Smooth muscle cell (in vitro differentiated cells): ENCODE data around the gene CYP17A1. TPM values are rescaled to one million over a fixed set of nuclear protein-coding genes. Genes with fewer than 3 reads are reported as not detected.
"Not testable (repeated sequence)": the region's sequence is repeated elsewhere in the genome, so short reads cannot be mapped to it uniquely, and the experiment has no call there.

Source experiments
- DNase-seq: peaks from one replicate; lab custom pipeline; 2025; ENCODE audit not compliant: unreplicated experiment; lab: John Stamatoyannopoulos, UW
- H2AFZ ChIP-seq: fragments of 200-600 bp; sonication (generic); 2 replicates; pipeline ENCODE4 v1.6.0; 2016; ENCODE audit warnings: antibody characterized with exemption, low read depth, mild to moderate bottlenecking
- H3F3A ChIP-seq: fragments of 200-600 bp; sonication (generic); 2 replicates; pipeline ENCODE4 v1.6.0; 2017; ENCODE audit warnings: antibody characterized with exemption, low read depth
- H3K27ac ChIP-seq: fragments of 200-600 bp; sonication (generic); 2 replicates; pipeline ENCODE4 v1.5.1; 2016; ENCODE audit warnings: low read depth, mild to moderate bottlenecking
- H3K27me3 ChIP-seq: fragments of 200-600 bp; sonication (generic); 2 replicates; pipeline ENCODE4 v1.6.1; 2016; ENCODE audit warnings: low read depth, mild to moderate bottlenecking
- H3K36me3 ChIP-seq: fragments of 200-600 bp; sonication (generic); 2 replicates; pipeline ENCODE4 v1.5.1; 2016; ENCODE audit warnings: low read depth
- H3K4me1 ChIP-seq: fragments of 200-600 bp; sonication (generic); 2 replicates; pipeline ENCODE4 v1.5.1; 2016; ENCODE audit warnings: low read depth
- H3K4me2 ChIP-seq: fragments of 200-600 bp; sonication (generic); 2 replicates; pipeline ENCODE4 v1.6.0; 2016; ENCODE audit warnings: mild to moderate bottlenecking
- H3K4me3 ChIP-seq: fragments of 200-600 bp; sonication (generic); 2 replicates; pipeline ENCODE4 v1.5.1; 2016; ENCODE audit warnings: mild to moderate bottlenecking
- H3K79me2 ChIP-seq: fragments of 200-600 bp; sonication (generic); 2 replicates; pipeline ENCODE4 v1.6.0; 2016; ENCODE audit warnings: low read depth, mild to moderate bottlenecking
- H3K9ac ChIP-seq: fragments of 200-600 bp; sonication (generic); 2 replicates; pipeline ENCODE4 v1.6.0; 2016; ENCODE audit warnings: low read depth
- H3K9me3 ChIP-seq: fragments of 200-600 bp; sonication (generic); replicated peaks from 2 replicates; pipeline ENCODE4 v1.5.1; 2016; ENCODE audit warnings: low read depth
- H4K20me1 ChIP-seq: fragments of 200-600 bp; sonication (generic); 2 replicates; pipeline ENCODE4 v1.6.0; 2016; ENCODE audit warnings: low read depth
- CTCF ChIP-seq: fragments of 200-600 bp; sonication (generic); IDR thresholded peaks from 2 replicates; pipeline ENCODE4 v1.5.1; 2017; ENCODE audit warnings: borderline replicate concordance, mild to moderate bottlenecking, antibody characterized with exemption; ENCODE audit not compliant: insufficient read depth, poor library complexity, severe bottlenecking
- WGBS: methylation state at CpG from one replicate; pipeline ENCODE4 v1.1.7; 2016; ENCODE audit warnings: low lambda C conversion rate; 5-methylcytosine and 5-hydroxymethylcytosine counted together
- polyA plus RNA-seq: library from polyadenylated mRNA; unstranded; fragments of >200 nt; fragmentation: Nextera tagmentation; extraction: Ambion mirVana; gene quantifications from 2 replicates; pipeline ENCODE4 v1.2.1, GENCODE V29; 2016
- total RNA-seq: library from RNA; depleted of rRNA; stranded (reverse); fragments of >200 nt; gene quantifications from 2 replicates; pipeline ENCODE4 v1.2.3, GENCODE V29; 2014

The CYP17A1 gene
- total and polyA plus RNA-seq, 2 experiments from 2014 or later = not detected

DNA sequence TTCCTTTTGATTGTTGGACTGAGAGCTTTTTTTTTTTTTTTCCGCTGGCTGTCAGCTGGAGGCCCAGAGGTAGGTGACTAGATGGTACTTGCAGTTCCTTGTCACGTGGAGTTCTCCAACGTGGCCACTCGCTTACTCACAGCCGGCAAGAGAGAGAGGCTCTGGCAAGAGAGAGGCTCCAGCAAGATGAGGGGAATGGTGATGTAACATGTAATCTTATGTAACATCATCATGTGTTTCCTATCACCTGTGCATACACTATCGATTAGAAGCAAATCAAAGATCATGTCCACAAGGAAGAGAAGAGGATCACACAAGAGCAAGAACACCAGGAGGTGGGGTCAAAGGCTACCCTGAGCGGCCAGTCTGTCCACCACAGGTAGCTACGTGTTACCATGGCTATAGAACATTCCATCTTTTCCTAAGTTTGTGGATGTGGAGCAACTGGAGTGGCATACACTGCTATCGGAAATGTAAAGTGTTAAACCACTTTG is 12.9 kb upstream of the CYP17A1 start:
- DNase-seq = no peak

DNA sequence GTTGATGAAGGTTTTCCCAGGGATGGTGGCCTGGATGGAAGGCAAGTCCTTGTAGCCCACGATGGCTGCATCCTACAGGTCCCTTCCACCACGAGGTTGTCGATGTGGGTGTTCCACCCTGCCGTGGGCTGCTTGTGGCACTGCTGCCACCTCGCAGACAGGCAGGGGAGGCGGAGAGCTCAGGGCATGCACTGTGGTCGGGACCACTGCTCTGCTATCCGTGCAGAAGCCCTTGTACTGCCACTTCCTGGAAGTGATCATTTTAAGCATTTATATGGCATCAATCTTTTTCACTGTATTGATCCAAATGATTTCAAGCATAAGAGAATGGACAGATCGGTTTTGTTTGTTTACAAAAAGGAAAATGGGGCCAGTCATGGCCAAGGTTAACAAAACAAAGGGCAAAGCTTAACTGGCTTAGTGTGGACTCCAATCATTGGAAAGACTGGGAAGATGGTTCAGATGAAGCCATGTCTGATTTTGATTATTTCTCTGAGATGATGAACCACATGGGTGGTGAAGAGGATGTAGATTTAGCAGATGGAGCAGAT is 8.2 kb upstream of the CYP17A1 start:
- Histone ChIP-seq H3K4me2 (no peak overlapping the region), H2AFZ (no peak overlapping the region), H3K27ac (no peak overlapping the region), H3K9me3 (no peaks in the 10 kb centered on the region), H3K79me2 (no peaks in the 10 kb centered on the region), H3K27me3 (peaks cover 5% of the 10 kb centered on the region), H3K4me3 (no peak overlapping the region), H3K36me3 (no peaks in the 10 kb centered on the region), H3K4me1 (no peaks in the 10 kb centered on the region), H4K20me1 (no peaks in the 10 kb centered on the region), H3F3A (no peaks in the 10 kb centered on the region), H3K9ac (no peak overlapping the region)
- 84% methylated on average over 9 of the region's 9 CpGs for WGBS
- DNase-seq = no peak
- TF ChIP-seq CTCF = no peak

More for the DNA sequence above, 12.9 kb upstream of the CYP17A1 start:
- no peak for TF ChIP-seq CTCF
- Histone ChIP-seq H3K4me1 (peaks cover 4% of the 10 kb centered on the region), H3K4me2 (no peak overlapping the region), H4K20me1 (no peaks in the 10 kb centered on the region), H3K27me3 (no peaks in the 10 kb centered on the region), H3K9ac (no peak overlapping the region), H2AFZ (no peak overlapping the region), H3K36me3 (no peaks in the 10 kb centered on the region), H3K27ac (no peak overlapping the region), H3F3A (no peaks in the 10 kb centered on the region), H3K9me3 (no peaks in the 10 kb centered on the region), H3K79me2 (no peaks in the 10 kb centered on the region), H3K4me3 (no peak overlapping the region)
- 83% methylated on average over 9 of the region's 9 CpGs for WGBS

DNA sequence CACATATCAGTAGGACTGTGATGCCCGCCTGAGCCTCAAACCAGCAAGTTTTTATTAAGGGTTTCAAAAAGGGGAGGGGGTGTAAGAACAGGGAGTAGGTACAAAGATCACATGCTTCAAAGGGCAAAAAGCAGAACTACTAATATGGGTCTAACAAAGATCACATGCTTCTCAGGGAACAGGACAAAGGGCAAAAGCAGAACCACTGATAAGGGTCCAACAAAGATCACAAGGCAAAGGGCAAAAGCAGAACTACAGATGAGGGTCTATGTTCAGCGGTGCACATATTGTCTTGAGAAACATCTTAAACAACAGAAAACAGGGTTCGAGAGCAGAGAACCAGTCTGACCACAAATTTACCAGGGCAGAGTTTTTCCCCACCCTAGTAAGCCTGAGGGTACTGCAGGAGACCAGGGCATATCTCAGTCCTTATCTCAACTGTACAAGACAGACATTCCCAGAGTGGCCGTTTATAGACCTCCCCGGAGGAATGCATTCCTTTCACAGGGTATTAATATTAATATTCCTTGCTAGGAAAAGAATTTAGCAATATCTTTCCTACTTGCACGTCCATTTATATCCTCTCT is 7.1 kb upstream of the CYP17A1 start:
- H3K4me2 ChIP-seq, H3K9me3 ChIP-seq, DNase-seq, H3K27ac ChIP-seq, H3K27me3 ChIP-seq, H4K20me1 ChIP-seq, H3K4me3 ChIP-seq, H3K79me2 ChIP-seq, H3K4me1 ChIP-seq, H3K36me3 ChIP-seq, H3F3A ChIP-seq, H3K9ac ChIP-seq, H2AFZ ChIP-seq: not testable (repeated sequence)
- WGBS = 90% methylated on average over 6 of the region's 6 CpGs

DNA sequence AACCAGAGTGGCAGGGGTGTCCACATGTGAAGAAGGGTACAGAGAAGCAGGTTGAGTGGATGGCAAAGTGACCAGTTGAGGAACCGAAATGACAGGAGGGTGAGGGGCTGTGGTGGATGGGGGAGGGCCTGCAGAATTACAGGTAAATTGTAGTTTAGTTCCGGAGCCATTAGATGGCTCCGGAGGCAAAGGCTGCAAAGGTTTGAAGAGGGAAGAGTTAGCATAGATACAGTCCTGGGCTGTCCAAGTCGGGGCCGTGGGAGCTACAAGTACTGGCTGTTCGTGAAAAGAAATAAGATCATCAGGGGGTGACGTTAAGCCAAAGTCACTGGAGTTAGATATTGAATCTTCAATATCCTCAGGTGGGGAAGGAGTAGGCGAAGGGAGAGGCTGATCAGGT is 5.9 kb upstream of the CYP17A1 start:
- H2AFZ ChIP-seq, H3K4me1 ChIP-seq, H3K27ac ChIP-seq, H3K79me2 ChIP-seq, H3K9me3 ChIP-seq, H3K36me3 ChIP-seq, H3K4me2 ChIP-seq, H3K4me3 ChIP-seq, H3K27me3 ChIP-seq, H3F3A ChIP-seq, H3K9ac ChIP-seq, DNase-seq, H4K20me1 ChIP-seq: not testable (repeated sequence)
- 68% methylated on average over 8 of the region's 8 CpGs for WGBS
